ENCODE results near the gene TPGS2.

Gene TPGS2

GRCh38 chr18:36849288-36850006 is 20.6 kb upstream of the TPGS2 start:
- Histone ChIP-seq H3K4me1 (ENCODE audit: control insufficient read depth, insufficient read depth, low read length) (no peaks in the 10 kb centered on the region), H3K36me3 (ENCODE audit: control insufficient read depth, insufficient read depth, low read length) (no peaks in the 10 kb centered on the region), H3K9me3 (ENCODE audit: control insufficient read depth, low read length) (no peaks in the 10 kb centered on the region), H3K4me3 (ENCODE audit: insufficient read depth, low read depth, low read length) (no peak overlapping the region), H3K27ac (ENCODE audit: insufficient read depth, low read depth, low read length, poor library complexity, severe bottlenecking) (no peak overlapping the region), H3K27me3 (ENCODE audit: control insufficient read depth, insufficient read depth, low read length, poor library complexity, severe bottlenecking) (no peaks in the 10 kb centered on the region)
- 67 to 95% methylated on average over 1 to 2 of the region's 2 CpGs for WGBS, 2 experiments

- Histone ChIP-seq H3K4me1 (ENCODE audit: control insufficient read depth, insufficient read depth, low read length) (no peaks in the 10 kb centered on the region), H3K27ac (ENCODE audit: insufficient read depth, low read depth, low read length, poor library complexity, severe bottlenecking) (no peak overlapping the region)
- 81 to 100% methylated on average over 1 of the region's 2 CpGs for WGBS, 2 experiments
Observed at GRCh38 chr18:36848609-36849008, 19.8 kb upstream of the TPGS2 start.

GRCh38 chr18:36843784-36844183 is 15.0 kb upstream of the TPGS2 start:
- Histone ChIP-seq H3K27ac (ENCODE audit: insufficient read depth, low read depth, low read length, poor library complexity, severe bottlenecking) (no peak overlapping the region), H3K9me3 (ENCODE audit: control insufficient read depth, low read length) (no peaks in the 10 kb centered on the region), H3K4me1 (ENCODE audit: control insufficient read depth, insufficient read depth, low read length) (no peaks in the 10 kb centered on the region), H3K27me3 (ENCODE audit: control insufficient read depth, insufficient read depth, low read length, poor library complexity, severe bottlenecking) (no peaks in the 10 kb centered on the region), H3K4me3 (ENCODE audit: insufficient read depth, low read depth, low read length) (no peak overlapping the region), H3K36me3 (ENCODE audit: control insufficient read depth, insufficient read depth, low read length) (no peaks in the 10 kb centered on the region)
- 98 to 100% methylated on average over 2 of the region's 2 CpGs for WGBS, 2 experiments

More at GRCh38 chr18:36848609-36849008, 19.8 kb upstream of the TPGS2 start:
- Histone ChIP-seq H3K27me3 (ENCODE audit: control insufficient read depth, insufficient read depth, low read length, poor library complexity, severe bottlenecking) (no peaks in the 10 kb centered on the region), H3K36me3 (ENCODE audit: control insufficient read depth, insufficient read depth, low read length) (no peaks in the 10 kb centered on the region), H3K4me3 (ENCODE audit: insufficient read depth, low read depth, low read length) (no peak overlapping the region), H3K9me3 (ENCODE audit: control insufficient read depth, low read length) (no peaks in the 10 kb centered on the region)

GRCh38 chr18:36843199-36843598 is 14.4 kb upstream of the TPGS2 start:
- no peak overlapping the region for H3K27ac ChIP-seq (ENCODE audit: insufficient read depth, low read depth, low read length, poor library complexity, severe bottlenecking)
- WGBS, 2 experiments = 92 to 98% methylated on average over 5 of the region's 5 CpGs
- H3K9me3 ChIP-seq (ENCODE audit: control insufficient read depth, low read length) = no peaks in the 10 kb centered on the region
- no peak overlapping the region for H3K4me3 ChIP-seq (ENCODE audit: insufficient read depth, low read depth, low read length)
- no peaks in the 10 kb centered on the region for H3K4me1 ChIP-seq (ENCODE audit: control insufficient read depth, insufficient read depth, low read length)
- H3K36me3 ChIP-seq (ENCODE audit: control insufficient read depth, insufficient read depth, low read length) = no peaks in the 10 kb centered on the region
- no peaks in the 10 kb centered on the region for H3K27me3 ChIP-seq (ENCODE audit: control insufficient read depth, insufficient read depth, low read length, poor library complexity, severe bottlenecking)

DNA sequence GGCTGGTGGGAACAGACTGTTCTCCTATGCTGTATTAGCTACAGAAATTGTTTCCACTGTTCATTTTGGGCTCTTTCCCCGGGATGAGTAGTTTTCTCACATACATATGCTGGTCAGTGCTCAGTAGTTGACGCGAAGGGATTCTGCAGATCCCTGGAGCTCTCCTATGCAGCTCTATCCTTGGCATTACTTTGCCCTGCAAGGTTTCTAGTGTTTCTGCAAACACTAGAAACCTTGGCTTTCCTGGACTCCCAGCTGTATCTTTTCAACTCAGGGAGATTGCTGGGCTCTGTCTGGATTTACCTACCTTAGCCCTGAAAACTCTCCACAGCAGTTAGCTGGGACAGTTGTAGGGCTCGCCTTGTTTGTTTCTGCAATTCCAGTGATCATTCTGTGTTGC is 11.0 kb upstream of the TPGS2 start:
- H3K4me1 ChIP-seq (ENCODE audit: control insufficient read depth, insufficient read depth, low read length) = no peaks in the 10 kb centered on the region
- 94 to 96% methylated on average over 4 of the region's 4 CpGs for WGBS, 2 experiments
- H3K36me3 ChIP-seq (ENCODE audit: control insufficient read depth, insufficient read depth, low read length) = no peaks in the 10 kb centered on the region
- no peaks in the 10 kb centered on the region for H3K27me3 ChIP-seq (ENCODE audit: control insufficient read depth, insufficient read depth, low read length, poor library complexity, severe bottlenecking)
- H3K4me3 ChIP-seq (ENCODE audit: insufficient read depth, low read depth, low read length) = no peak overlapping the region
- no peak overlapping the region for H3K27ac ChIP-seq (ENCODE audit: insufficient read depth, low read depth, low read length, poor library complexity, severe bottlenecking)
- no peaks in the 10 kb centered on the region for H3K9me3 ChIP-seq (ENCODE audit: control insufficient read depth, low read length)

DNA sequence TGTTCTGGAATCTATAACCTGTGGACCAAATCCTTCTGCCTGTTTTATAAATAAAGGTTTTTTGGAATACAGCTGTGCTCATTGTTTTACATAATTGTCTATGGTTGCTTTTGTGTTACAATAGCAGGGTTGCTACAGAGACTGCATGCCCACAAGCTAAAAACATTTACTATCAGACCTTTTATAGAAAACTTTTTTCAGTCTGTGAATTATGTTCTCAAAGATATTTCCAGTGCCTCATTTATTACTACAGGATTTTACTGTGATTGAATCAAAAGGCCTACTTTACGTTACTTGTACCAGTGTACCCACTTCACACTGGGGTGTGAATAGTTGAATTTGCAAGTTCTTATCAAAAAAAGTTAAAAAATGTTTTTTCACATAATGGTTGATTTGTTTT is 7.1 kb upstream of the TPGS2 start:
- H3K4me1 ChIP-seq (ENCODE audit: control insufficient read depth, insufficient read depth, low read length) = no peaks in the 10 kb centered on the region
- H3K27ac ChIP-seq (ENCODE audit: insufficient read depth, low read depth, low read length, poor library complexity, severe bottlenecking) = no peak overlapping the region
- H3K36me3 ChIP-seq (ENCODE audit: control insufficient read depth, insufficient read depth, low read length) = no peaks in the 10 kb centered on the region
- no peak overlapping the region for H3K4me3 ChIP-seq (ENCODE audit: insufficient read depth, low read depth, low read length)
- no peaks in the 10 kb centered on the region for H3K9me3 ChIP-seq (ENCODE audit: control insufficient read depth, low read length)
- H3K27me3 ChIP-seq (ENCODE audit: control insufficient read depth, insufficient read depth, low read length, poor library complexity, severe bottlenecking) = no peaks in the 10 kb centered on the region
- whole genome bisulfite sequencing, 2 experiments = 75 to 100% methylated on average over 1 of the region's 1 CpG

- WGBS, 2 experiments = 89% methylated on average over 2 of the region's 2 CpGs
- Histone ChIP-seq H3K4me3 (ENCODE audit: insufficient read depth, low read depth, low read length) (no peak overlapping the region), H3K36me3 (ENCODE audit: control insufficient read depth, insufficient read depth, low read length) (no peaks in the 10 kb centered on the region), H3K27me3 (ENCODE audit: control insufficient read depth, insufficient read depth, low read length, poor library complexity, severe bottlenecking) (no peaks in the 10 kb centered on the region), H3K4me1 (ENCODE audit: control insufficient read depth, insufficient read depth, low read length) (no peaks in the 10 kb centered on the region), H3K27ac (ENCODE audit: insufficient read depth, low read depth, low read length, poor library complexity, severe bottlenecking) (no peak overlapping the region), H3K9me3 (ENCODE audit: control insufficient read depth, low read length) (no peaks in the 10 kb centered on the region)
Observed at GRCh38 chr18:36833120-36833519, 4.3 kb upstream of the TPGS2 start.

GRCh38 chr18:36831139-36831538 is 2.3 kb upstream of the TPGS2 start:
- no peaks in the 10 kb centered on the region for H3K9me3 ChIP-seq (ENCODE audit: control insufficient read depth, low read length)
- peaks cover 5% of the 10 kb centered on the region for H3K36me3 ChIP-seq (ENCODE audit: control insufficient read depth, insufficient read depth, low read length)
- no peaks in the 10 kb centered on the region for H3K4me1 ChIP-seq (ENCODE audit: control insufficient read depth, insufficient read depth, low read length)
- WGBS, 2 experiments = 69 to 76% methylated on average over 1 of the region's 1 CpG
- no peak overlapping the region for H3K4me3 ChIP-seq (ENCODE audit: insufficient read depth, low read depth, low read length)
- H3K27me3 ChIP-seq (ENCODE audit: control insufficient read depth, insufficient read depth, low read length, poor library complexity, severe bottlenecking) = no peaks in the 10 kb centered on the region
- no peak overlapping the region for H3K27ac ChIP-seq (ENCODE audit: insufficient read depth, low read depth, low read length, poor library complexity, severe bottlenecking)

GRCh38 chr18:36830158-36830495 is 1.3 kb upstream of the TPGS2 start:
- H3K36me3 ChIP-seq (ENCODE audit: control insufficient read depth, insufficient read depth, low read length) = peaks cover 6% of the 10 kb centered on the region
- H3K4me3 ChIP-seq (ENCODE audit: insufficient read depth, low read depth, low read length) = peak overlapping the region; percentile 84
- H3K9me3 ChIP-seq (ENCODE audit: control insufficient read depth, low read length) = no peaks in the 10 kb centered on the region
- H3K4me1 ChIP-seq (ENCODE audit: control insufficient read depth, insufficient read depth, low read length) = no peaks in the 10 kb centered on the region
- no peaks in the 10 kb centered on the region for H3K27me3 ChIP-seq (ENCODE audit: control insufficient read depth, insufficient read depth, low read length, poor library complexity, severe bottlenecking)
- 91% methylated on average over 1 of the region's 1 CpG; no CpG with 5 or more reads in 1 of the 2 experiments for WGBS, 2 experiments
- H3K27ac ChIP-seq (ENCODE audit: insufficient read depth, low read depth, low read length, poor library complexity, severe bottlenecking) = no peak overlapping the region

DNA sequence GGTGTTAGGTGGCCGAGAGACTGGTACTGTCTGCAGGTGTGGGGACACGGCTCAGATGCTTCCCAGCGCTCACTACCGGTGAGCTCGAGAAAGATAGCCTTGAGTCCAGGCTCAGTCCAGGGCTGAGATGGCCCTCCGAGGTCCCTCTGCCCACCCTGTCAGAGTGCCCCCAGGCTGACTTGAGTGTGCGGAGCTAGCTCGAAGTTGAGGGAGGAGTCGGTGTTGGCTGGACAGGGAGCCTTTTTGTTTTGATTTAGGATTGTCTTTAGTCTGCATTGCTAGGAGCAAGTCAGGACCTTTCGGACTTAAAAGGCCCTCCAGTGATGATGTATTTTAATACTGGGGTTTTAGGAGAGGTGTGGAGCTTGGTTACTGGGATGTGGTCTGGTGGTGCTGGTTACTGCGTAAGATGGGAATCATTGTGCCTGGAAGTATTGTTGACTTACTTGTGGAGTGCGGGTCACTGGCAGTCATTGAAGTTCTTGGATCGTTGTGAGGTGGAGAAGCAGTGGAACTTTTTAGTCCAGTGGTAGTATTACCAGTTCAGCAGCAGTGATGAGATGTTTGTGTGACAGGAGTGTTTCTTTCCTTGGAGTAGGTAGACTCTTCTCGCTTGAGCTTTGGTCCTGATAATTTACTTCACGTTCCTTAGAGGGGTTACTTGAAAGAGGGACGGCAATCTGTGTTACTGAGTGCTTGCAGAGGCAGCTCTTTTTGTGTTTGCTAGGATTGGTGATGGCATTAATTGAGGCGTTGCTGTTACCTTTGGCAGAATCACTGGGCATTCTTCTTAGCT is 758 bp upstream of the TPGS2 start:
- peaks cover 6% of the 10 kb centered on the region for H3K36me3 ChIP-seq (ENCODE audit: control insufficient read depth, insufficient read depth, low read length)
- peak overlapping the region; percentile 84 for H3K4me3 ChIP-seq (ENCODE audit: insufficient read depth, low read depth, low read length)
- H3K27me3 ChIP-seq (ENCODE audit: control insufficient read depth, insufficient read depth, low read length, poor library complexity, severe bottlenecking) = no peaks in the 10 kb centered on the region
- WGBS, 2 experiments = 37 to 38% methylated on average over 17 of the region's 17 CpGs
- no peaks in the 10 kb centered on the region for H3K9me3 ChIP-seq (ENCODE audit: control insufficient read depth, low read length)
- H3K27ac ChIP-seq (ENCODE audit: insufficient read depth, low read depth, low read length, poor library complexity, severe bottlenecking) = no peak overlapping the region
- H3K4me1 ChIP-seq (ENCODE audit: control insufficient read depth, insufficient read depth, low read length) = no peaks in the 10 kb centered on the region

Measured in ectodermal cell (in vitro differentiated cells).